Stromal cell of bone marrow (primary cell): ENCODE results near the gene USH1C.

Experiments
- DNase-seq: peaks from one replicate; pipeline ENCODE4 v3.0.0-alpha.2; 2012; ENCODE audit warnings: low read depth

The USH1C gene

GRCh38 chr11:17570034-17570433 is 25.8 kb upstream of the USH1C start:
- no peak for DNase-seq

- DNase-seq, result no peak
Measured at GRCh38 chr11:17568944-17569343, 24.7 kb upstream of the USH1C start.

GRCh38 chr11:17564687-17565042 is 20.4 kb upstream of the USH1C start:
- DNase-seq, result no peak

GRCh38 chr11:17563961-17564686 is 19.9 kb upstream of the USH1C start:
- no peak for DNase-seq

GRCh38 chr11:17563231-17563646 is 19.0 kb upstream of the USH1C start:
- DNase-seq, result no peak

- no peak for DNase-seq
Measured at GRCh38 chr11:17561526-17561925, 17.3 kb upstream of the USH1C start.

- no peak for DNase-seq
Measured at GRCh38 chr11:17561111-17561415, 16.8 kb upstream of the USH1C start.

- DNase-seq, result no peak
Measured at GRCh38 chr11:17560281-17561110, 16.3 kb upstream of the USH1C start.

GRCh38 chr11:17559341-17560087 is 15.3 kb upstream of the USH1C start:
- no peak for DNase-seq

GRCh38 chr11:17558916-17559315 is 14.7 kb upstream of the USH1C start:
- DNase-seq, result no peak

GRCh38 chr11:17558025-17558780 is 14.0 kb upstream of the USH1C start:
- DNase-seq, result no peak

GRCh38 chr11:17556999-17557398 is 12.8 kb upstream of the USH1C start:
- DNase-seq, result no peak

- no peak for DNase-seq
Measured at GRCh38 chr11:17554487-17554886, 10.3 kb upstream of the USH1C start.

- no peak for DNase-seq
Measured at GRCh38 chr11:17553249-17553546, 9.0 kb upstream of the USH1C start.

GRCh38 chr11:17552392-17553248 is 8.4 kb upstream of the USH1C start:
- DNase-seq, result no peak

GRCh38 chr11:17552041-17552355 is 7.8 kb upstream of the USH1C start:
- no peak for DNase-seq

- DNase-seq, result no peak
Measured at GRCh38 chr11:17551347-17552040, 7.3 kb upstream of the USH1C start.

GRCh38 chr11:17550450-17551346 is 6.5 kb upstream of the USH1C start:
- DNase-seq, result no peak

GRCh38 chr11:17548444-17548843 is 4.2 kb upstream of the USH1C start:
- no peak for DNase-seq

GRCh38 chr11:17547932-17548331 is 3.7 kb upstream of the USH1C start:
- DNase-seq, result no peak
